ENCODE results near the gene SPATA2.

The SPATA2 gene

GRCh38 chr20:49938173-49939163, 23.1 kb upstream of the SPATA2 start:
- no peak for TF ChIP-seq ZFX (IDR thresholded peaks at IDR 0.05; ENCODE audit: borderline replicate concordance)
- TF ChIP-seq CTCF (IDR thresholded peaks at IDR 0.05) = no peak
- no peak overlapping the region for H3K27ac ChIP-seq

- peak overlapping the region; percentile 61 for H3K27ac ChIP-seq
- TF ChIP-seq CTCF (IDR thresholded peaks at IDR 0.05) (no peak), ZFX (IDR thresholded peaks at IDR 0.05; ENCODE audit: borderline replicate concordance) (no peak)
Observed at GRCh38 chr20:49937027-49937929, 21.9 kb upstream of the SPATA2 start.

- H3K27ac ChIP-seq = peak within 1 kb of the TSS; percentile 61
Observed at GRCh38 chr20:49936153-49937026, 21.1 kb upstream of the SPATA2 start, which contains the start of gene RNF114. Gene RNF114 (plus strand): TSS chr20:49936397. CDS start chr20:49936413, 16 bp downstream.

GRCh38 chr20:49935746-49936152, 20.4 kb upstream of the SPATA2 start:
- no peak for TF ChIP-seq CTCF (IDR thresholded peaks at IDR 0.05)
- TF ChIP-seq ZFX (IDR thresholded peaks at IDR 0.05; ENCODE audit: borderline replicate concordance) = no peak
- H3K27ac ChIP-seq = no peak overlapping the region

More at GRCh38 chr20:49936153-49937026, 21.1 kb upstream of the SPATA2 start, which contains the start of gene RNF114:
- no peak for TF ChIP-seq ZFX (IDR thresholded peaks at IDR 0.05; ENCODE audit: borderline replicate concordance)
- TF ChIP-seq CTCF (IDR thresholded peaks at IDR 0.05) = no peak

GRCh38 chr20:49929142-49929494, 13.8 kb upstream of the SPATA2 start:
- H3K27ac ChIP-seq = no peak overlapping the region
- TF ChIP-seq ZFX (IDR thresholded peaks at IDR 0.05; ENCODE audit: borderline replicate concordance) (no peak), CTCF (IDR thresholded peaks at IDR 0.05) (no peak)

- no peak overlapping the region for H3K27ac ChIP-seq
- TF ChIP-seq CTCF (IDR thresholded peaks at IDR 0.05) (peak; percentile 94), ZFX (IDR thresholded peaks at IDR 0.05; ENCODE audit: borderline replicate concordance) (no peak)
Observed at GRCh38 chr20:49928411-49929141, 13.2 kb upstream of the SPATA2 start.
